Breast epithelium (tissue), 4 donors: ENCODE data around the gene COLQ. TPM values are rescaled to one million over a fixed set of nuclear protein-coding genes. Genes with fewer than 3 reads are reported as not detected.

Experiments
- DNase-seq, 2 donors: peaks; one replicate each; pipeline ENCODE4 v3.0.0-alpha.2; 2019; ENCODE audit warnings: low spot score in 2 of 2
- H3K27ac ChIP-seq, 2 donors: fragments of 200-600 bp; sonication (generic) in 1 of 2; one replicate each; pipeline ENCODE4 v1.5.1; 2016 to 2019; ENCODE audit warnings: mild to moderate bottlenecking in 1 of 2
- H3K27me3 ChIP-seq, 2 donors: fragments of 200-600 bp; sonication (generic) in 1 of 2; one replicate each; pipeline versions ENCODE4 v1.5.1 to v1.6.0; 2017 to 2019; ENCODE audit warnings: control low read depth in 1 of 2, mild to moderate bottlenecking in 1 of 2
- H3K36me3 ChIP-seq: fragments of 200-600 bp; one replicate; pipeline ENCODE4 v1.5.1; 2019
- H3K4me1 ChIP-seq, 2 donors: fragments of 200-600 bp; sonication (generic); one replicate each; pipeline ENCODE4 v1.5.1; 2016 to 2019; ENCODE audit warnings: control low read depth in 1 of 2
- H3K4me3 ChIP-seq, 3 donors: fragments of 200-600 bp; sonication (generic); 1 replicate in 2 of 3; 2 replicates in 1 of 3; pipeline ENCODE4 v1.5.1; 2016 to 2019; ENCODE audit warnings: mild to moderate bottlenecking in 3 of 3, moderate library complexity in 2 of 3
- H3K9me3 ChIP-seq, 2 donors: fragments of 200-600 bp; sonication (generic) in 1 of 2; one replicate each; pipeline ENCODE4 v1.5.1; 2016 to 2019; ENCODE audit warnings: control low read depth in 1 of 2
- POLR2A ChIP-seq: fragments of 450-650 bp; IDR thresholded peaks from one replicate; pipeline ENCODE4 v1.6.1; 2016; ENCODE audit warnings: antibody characterized with exemption, mild to moderate bottlenecking, moderate library complexity
- POLR2AphosphoS5 ChIP-seq, 3 donors: sonication (generic); formaldehyde crosslinking; IDR thresholded peaks; one replicate each; pipeline ENCODE4 v1.6.1; 2017; ENCODE audit warnings: antibody characterized with exemption in 3 of 3
- intact Hi-C: fragments of 100-400 bp; cut with DNase I; formaldehyde crosslinking; loops from one replicate; pipeline ENCODE4 v1.15.1; 2023; ENCODE audit warnings: low total_unique reads
- total RNA-seq, 3 donors: library from RNA; depleted of rRNA; stranded (reverse); fragments of >200 nt; gene quantifications; one replicate each; pipeline ENCODE4 v1.1.0, GENCODE V29; 2016
- TF ChIP-seq, protein P1 (sequence below), 3 donors: fragments of 450-650 bp; IDR thresholded peaks; one replicate each; pipeline ENCODE4 v1.5.1; 2016 to 2017; ENCODE audit warnings: antibody characterized with exemption in 3 of 3, mild to moderate bottlenecking in 3 of 3, moderate library complexity in 3 of 3

Gene COLQ
- total RNA-seq, 3 donors from 2014 or later: 1.8 to 3.3 (median 1.9) TPM

DNA sequence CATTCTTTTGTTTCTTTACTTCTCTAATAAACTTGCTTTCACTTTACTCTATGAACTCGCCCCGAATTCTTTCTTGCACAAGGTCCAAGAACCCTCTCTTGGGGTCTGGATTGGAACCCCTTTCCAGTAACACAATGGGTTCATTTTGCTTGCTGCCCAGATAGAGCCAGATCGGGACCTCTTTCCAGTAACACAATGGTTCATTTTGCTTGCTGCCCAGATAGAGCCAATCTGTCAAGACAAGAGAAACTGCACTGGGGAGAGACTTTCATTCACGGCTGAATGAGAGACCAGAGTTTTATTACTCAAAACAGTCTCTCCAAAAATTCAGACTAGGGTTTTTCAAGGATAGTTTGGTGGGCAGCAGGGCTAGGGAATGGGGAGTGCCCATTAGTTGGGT, 119.6 kb downstream of the COLQ start:
- no peak overlapping the region for H3K27ac ChIP-seq
- H3K9me3 ChIP-seq: no peaks in the 10 kb centered on the region
- H3K4me1 ChIP-seq: no peaks in the 10 kb centered on the region
- H3K4me3 ChIP-seq: no peak overlapping the region
- TF ChIP-seq, protein P1, sequence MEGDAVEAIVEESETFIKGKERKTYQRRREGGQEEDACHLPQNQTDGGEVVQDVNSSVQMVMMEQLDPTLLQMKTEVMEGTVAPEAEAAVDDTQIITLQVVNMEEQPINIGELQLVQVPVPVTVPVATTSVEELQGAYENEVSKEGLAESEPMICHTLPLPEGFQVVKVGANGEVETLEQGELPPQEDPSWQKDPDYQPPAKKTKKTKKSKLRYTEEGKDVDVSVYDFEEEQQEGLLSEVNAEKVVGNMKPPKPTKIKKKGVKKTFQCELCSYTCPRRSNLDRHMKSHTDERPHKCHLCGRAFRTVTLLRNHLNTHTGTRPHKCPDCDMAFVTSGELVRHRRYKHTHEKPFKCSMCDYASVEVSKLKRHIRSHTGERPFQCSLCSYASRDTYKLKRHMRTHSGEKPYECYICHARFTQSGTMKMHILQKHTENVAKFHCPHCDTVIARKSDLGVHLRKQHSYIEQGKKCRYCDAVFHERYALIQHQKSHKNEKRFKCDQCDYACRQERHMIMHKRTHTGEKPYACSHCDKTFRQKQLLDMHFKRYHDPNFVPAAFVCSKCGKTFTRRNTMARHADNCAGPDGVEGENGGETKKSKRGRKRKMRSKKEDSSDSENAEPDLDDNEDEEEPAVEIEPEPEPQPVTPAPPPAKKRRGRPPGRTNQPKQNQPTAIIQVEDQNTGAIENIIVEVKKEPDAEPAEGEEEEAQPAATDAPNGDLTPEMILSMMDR (IDR thresholded peaks at IDR 0.05): no peak
- no peak for TF ChIP-seq POLR2AphosphoS5 (IDR thresholded peaks at IDR 0.05)
- no peak for TF ChIP-seq POLR2A
- intact Hi-C loops: no loop called here
- no peak for DNase-seq
- no peaks in the 10 kb centered on the region for H3K27me3 ChIP-seq
- H3K36me3 ChIP-seq: no peaks in the 10 kb centered on the region

Other genes with a start within 250 kb of the COLQ start
- 10 to 100 TPM; 56.9 to 96.2 (median 83.2) TPM for gene SH3BP5, start 189.1 kb downstream of the COLQ start, total RNA-seq
- gene METTL6, start 94.2 kb downstream of the COLQ start, total RNA-seq: 10 to 100 TPM in 2 of 3 donors, 1 to 10 TPM in 1; 9.1 to 23.6 (median 21.8) TPM
- 10 to 100 TPM; 18.7 to 21.5 (median 21.0) TPM for gene EAF1, start 94.1 kb downstream of the COLQ start, total RNA-seq
- gene HACL1, start 79.9 kb upstream of the COLQ start, total RNA-seq: 10 to 100 TPM; 27.7 to 40.3 (median 28.8) TPM
- 10 to 100 TPM; 30.2 to 89.8 (median 35.1) TPM for gene BTD, start 80.0 kb upstream of the COLQ start, total RNA-seq